ENCODE data around the gene COL20A1. TPM values are rescaled to one million over a fixed set of nuclear protein-coding genes. Genes with fewer than 3 reads are reported as not detected.

The COL20A1 gene
- polyA plus RNA-seq, 2 donors = not detected

GRCh38 chr20:63268256-63268655 lies 24.7 kb upstream of the COL20A1 start:
- Histone ChIP-seq H3K27ac (ENCODE audit: low read depth in 2 of 2, low read length in 1 of 2) (no peak overlapping the region), H3K36me3 (ENCODE audit: control insufficient read depth in 2 of 2, insufficient read depth in 2 of 2, low read length in 1 of 2) (no peaks in the 10 kb centered on the region), H3K9me3 (ENCODE audit: control insufficient read depth in 2 of 2, insufficient read depth in 1 of 2, low read depth in 1 of 2, low read length in 1 of 2) (no peaks in the 10 kb centered on the region), H3K4me3 (ENCODE audit: low read depth in 1 of 2, low read length in 2 of 2) (no peak overlapping the region), H3K4me1 (ENCODE audit: control insufficient read depth in 2 of 2, insufficient read depth in 2 of 2, low read length in 1 of 2) (peaks cover 6 to 7% of the 10 kb centered on the region in 2 donors), H3K27me3 (ENCODE audit: control insufficient read depth in 1 of 2, insufficient read depth in 2 of 2, low read length in 2 of 2) (no peaks in the 10 kb centered on the region)
- 44 to 56% methylated on average over 7 of the region's 7 CpGs for WGBS, 2 donors

- Histone ChIP-seq H3K36me3 (ENCODE audit: control insufficient read depth in 2 of 2, insufficient read depth in 2 of 2, low read length in 1 of 2) (no peaks in the 10 kb centered on the region), H3K4me1 (ENCODE audit: control insufficient read depth in 2 of 2, insufficient read depth in 2 of 2, low read length in 1 of 2) (peaks cover 6 to 10% of the 10 kb centered on the region in 2 donors), H3K4me3 (ENCODE audit: low read depth in 1 of 2, low read length in 2 of 2) (no peak overlapping the region), H3K9me3 (ENCODE audit: control insufficient read depth in 2 of 2, insufficient read depth in 1 of 2, low read depth in 1 of 2, low read length in 1 of 2) (no peaks in the 10 kb centered on the region), H3K27me3 (ENCODE audit: control insufficient read depth in 1 of 2, insufficient read depth in 2 of 2, low read length in 2 of 2) (no peaks in the 10 kb centered on the region), H3K27ac (ENCODE audit: low read depth in 2 of 2, low read length in 1 of 2) (no peak overlapping the region)
- 29 to 32% methylated on average over 18 of the region's 18 CpGs for WGBS, 2 donors
Measured at GRCh38 chr20:63268671-63269439, 24.1 kb upstream of the COL20A1 start.

GRCh38 chr20:63269724-63270123 lies 23.3 kb upstream of the COL20A1 start:
- Histone ChIP-seq H3K9me3 (ENCODE audit: control insufficient read depth in 2 of 2, insufficient read depth in 1 of 2, low read depth in 1 of 2, low read length in 1 of 2) (no peaks in the 10 kb centered on the region), H3K4me1 (ENCODE audit: control insufficient read depth in 2 of 2, insufficient read depth in 2 of 2, low read length in 1 of 2) (peaks cover 6 to 11% of the 10 kb centered on the region in 2 donors), H3K4me3 (ENCODE audit: low read depth in 1 of 2, low read length in 2 of 2) (no peak overlapping the region), H3K27me3 (ENCODE audit: control insufficient read depth in 1 of 2, insufficient read depth in 2 of 2, low read length in 2 of 2) (no peaks in the 10 kb centered on the region), H3K27ac (ENCODE audit: low read depth in 2 of 2, low read length in 1 of 2) (no peak overlapping the region), H3K36me3 (ENCODE audit: control insufficient read depth in 2 of 2, insufficient read depth in 2 of 2, low read length in 1 of 2) (no peaks in the 10 kb centered on the region)
- 88 to 91% methylated on average over 9 of the region's 9 CpGs for WGBS, 2 donors

GRCh38 chr20:63270606-63271325 lies 22.2 kb upstream of the COL20A1 start:
- WGBS, 2 donors = 84 to 88% methylated on average over 9 of the region's 9 CpGs
- H3K4me1 ChIP-seq (ENCODE audit: control insufficient read depth in 2 of 2, insufficient read depth in 2 of 2, low read length in 1 of 2) = peaks cover 6 to 11% of the 10 kb centered on the region in 2 donors

GRCh38 chr20:63272105-63273058 lies 20.6 kb upstream of the COL20A1 start, which contains the start of gene ARFGAP1:
TSS of gene ARFGAP1 (plus strand) at chr20:63272813. CDS start at chr20:63275581, 2,768 bp downstream.
- WGBS, 2 donors = 1% methylated on average over 57 to 97 of the region's 97 CpGs
- no peaks in the 10 kb centered on the region for H3K9me3 ChIP-seq (ENCODE audit: control insufficient read depth in 2 of 2, insufficient read depth in 1 of 2, low read depth in 1 of 2, low read length in 1 of 2)

More at GRCh38 chr20:63270606-63271325, 22.2 kb upstream of the COL20A1 start:
- Histone ChIP-seq H3K9me3 (ENCODE audit: control insufficient read depth in 2 of 2, insufficient read depth in 1 of 2, low read depth in 1 of 2, low read length in 1 of 2) (no peaks in the 10 kb centered on the region), H3K27ac (ENCODE audit: low read depth in 2 of 2, low read length in 1 of 2) (no peak overlapping the region), H3K4me3 (ENCODE audit: low read depth in 1 of 2, low read length in 2 of 2) (no peak overlapping the region), H3K36me3 (ENCODE audit: control insufficient read depth in 2 of 2, insufficient read depth in 2 of 2, low read length in 1 of 2) (no peaks in the 10 kb centered on the region), H3K27me3 (ENCODE audit: control insufficient read depth in 1 of 2, insufficient read depth in 2 of 2, low read length in 2 of 2) (no peaks in the 10 kb centered on the region)

GRCh38 chr20:63273059-63273579 lies 19.9 kb upstream of the COL20A1 start:
- peaks cover 7 to 19% of the 10 kb centered on the region in 2 donors for H3K36me3 ChIP-seq (ENCODE audit: control insufficient read depth in 2 of 2, insufficient read depth in 2 of 2, low read length in 1 of 2)
- H3K4me1 ChIP-seq (ENCODE audit: control insufficient read depth in 2 of 2, insufficient read depth in 2 of 2, low read length in 1 of 2) = peaks cover 6 to 11% of the 10 kb centered on the region in 2 donors
- H3K27ac ChIP-seq (ENCODE audit: low read depth in 2 of 2, low read length in 1 of 2) = peak overlapping the region; percentile 24 to 59
- no peaks in the 10 kb centered on the region for H3K27me3 ChIP-seq (ENCODE audit: control insufficient read depth in 1 of 2, insufficient read depth in 2 of 2, low read length in 2 of 2)
- 1% methylated on average over 28 to 37 of the region's 37 CpGs for WGBS, 2 donors
- H3K4me3 ChIP-seq (ENCODE audit: low read depth in 1 of 2, low read length in 2 of 2) = peak overlapping the region; percentile 98 to 99
- H3K9me3 ChIP-seq (ENCODE audit: control insufficient read depth in 2 of 2, insufficient read depth in 1 of 2, low read depth in 1 of 2, low read length in 1 of 2) = no peaks in the 10 kb centered on the region

More at GRCh38 chr20:63272105-63273058, 20.6 kb upstream of the COL20A1 start, which contains the start of gene ARFGAP1:
- no peaks in the 10 kb centered on the region for H3K27me3 ChIP-seq (ENCODE audit: control insufficient read depth in 1 of 2, insufficient read depth in 2 of 2, low read length in 2 of 2)
- H3K4me1 ChIP-seq (ENCODE audit: control insufficient read depth in 2 of 2, insufficient read depth in 2 of 2, low read length in 1 of 2) = peaks cover 6 to 11% of the 10 kb centered on the region in 2 donors
- H3K4me3 ChIP-seq (ENCODE audit: low read depth in 1 of 2, low read length in 2 of 2) = peak within 1 kb of the TSS; percentile 98 to 99
- H3K27ac ChIP-seq (ENCODE audit: low read depth in 2 of 2, low read length in 1 of 2) = peak within 1 kb of the TSS; percentile 24 to 59
- peaks cover 3 to 13% of the 10 kb centered on the region in 2 donors for H3K36me3 ChIP-seq (ENCODE audit: control insufficient read depth in 2 of 2, insufficient read depth in 2 of 2, low read length in 1 of 2)

GRCh38 chr20:63273635-63274380 lies 19.2 kb upstream of the COL20A1 start:
- peaks cover 6 to 9% of the 10 kb centered on the region in 2 donors for H3K4me1 ChIP-seq (ENCODE audit: control insufficient read depth in 2 of 2, insufficient read depth in 2 of 2, low read length in 1 of 2)
- WGBS, 2 donors = 23 to 24% methylated on average over 20 of the region's 20 CpGs
- H3K27me3 ChIP-seq (ENCODE audit: control insufficient read depth in 1 of 2, insufficient read depth in 2 of 2, low read length in 2 of 2) = no peaks in the 10 kb centered on the region
- H3K9me3 ChIP-seq (ENCODE audit: control insufficient read depth in 2 of 2, insufficient read depth in 1 of 2, low read depth in 1 of 2, low read length in 1 of 2) = no peaks in the 10 kb centered on the region
- no peak overlapping the region for H3K27ac ChIP-seq (ENCODE audit: low read depth in 2 of 2, low read length in 1 of 2)
- H3K4me3 ChIP-seq (ENCODE audit: low read depth in 1 of 2, low read length in 2 of 2) = peak overlapping the region; percentile 19 to 99
- H3K36me3 ChIP-seq (ENCODE audit: control insufficient read depth in 2 of 2, insufficient read depth in 2 of 2, low read length in 1 of 2) = peaks cover 7 to 24% of the 10 kb centered on the region in 2 donors

GRCh38 chr20:63274381-63275228 lies 18.4 kb upstream of the COL20A1 start:
- Histone ChIP-seq H3K4me1 (ENCODE audit: control insufficient read depth in 2 of 2, insufficient read depth in 2 of 2, low read length in 1 of 2) (peaks cover 3 to 5% of the 10 kb centered on the region in 2 donors), H3K27ac (ENCODE audit: low read depth in 2 of 2, low read length in 1 of 2) (no peak overlapping the region), H3K27me3 (ENCODE audit: control insufficient read depth in 1 of 2, insufficient read depth in 2 of 2, low read length in 2 of 2) (no peaks in the 10 kb centered on the region), H3K9me3 (ENCODE audit: control insufficient read depth in 2 of 2, insufficient read depth in 1 of 2, low read depth in 1 of 2, low read length in 1 of 2) (no peaks in the 10 kb centered on the region), H3K36me3 (ENCODE audit: control insufficient read depth in 2 of 2, insufficient read depth in 2 of 2, low read length in 1 of 2) (peaks cover 7 to 28% of the 10 kb centered on the region in 2 donors), H3K4me3 (ENCODE audit: low read depth in 1 of 2, low read length in 2 of 2) (no peak overlapping the region)
- 73 to 74% methylated on average over 17 of the region's 17 CpGs for WGBS, 2 donors

Data from esophagus (tissue), 2 donors.